Ovary (tissue), 9 donors: ENCODE results near the gene KIAA1671. TPM values are rescaled to one million over a fixed set of nuclear protein-coding genes. Genes with fewer than 3 reads are reported as not detected.

Experiments
- DNase-seq, 5 donors: peaks; one replicate each; pipeline ENCODE4 v3.0.0-alpha.2; 2019 to 2020
- H3K27ac ChIP-seq, 2 donors: fragments of 200-600 bp; one replicate each; pipeline versions ENCODE4 v1.5.1 to v1.8.0; 2019 to 2022
- H3K27me3 ChIP-seq: fragments of 200-600 bp; one replicate; pipeline ENCODE4 v1.8.0; 2022
- H3K36me3 ChIP-seq: fragments of 200-600 bp; sonication (generic); one replicate; pipeline ENCODE4 v1.5.1; 2019
- H3K4me1 ChIP-seq: one replicate; pipeline ENCODE4 v1.8.1; 2013; ENCODE audit warnings: mild to moderate bottlenecking, moderate library complexity; ENCODE audit not compliant: insufficient read depth
- H3K4me3 ChIP-seq: fragments of 200-600 bp; sonication (generic); one replicate; pipeline ENCODE4 v1.5.1; 2017
- H3K9me3 ChIP-seq, 2 donors: fragments of 200-600 bp in 1 of 2; sonication (generic) in 1 of 2; one replicate each; pipeline versions ENCODE4 v1.5.1 to v1.8.1; 2013 to 2019; ENCODE audit warnings: mild to moderate bottlenecking in 1 of 2, moderate library complexity in 1 of 2
- CTCF ChIP-seq, 3 donors: fragments of 450-650 bp in 2 of 3; fragments of 200-600 bp in 1 of 3; IDR thresholded peaks; one replicate each; pipeline versions ENCODE4 v1.5.1 to v1.8.0; 2016 to 2022; ENCODE audit warnings: antibody characterized with exemption in 3 of 3, mild to moderate bottlenecking in 1 of 3
- EP300 ChIP-seq: sonication (generic); formaldehyde crosslinking; IDR thresholded peaks from one replicate; pipeline ENCODE4 v1.6.1; 2017; ENCODE audit warnings: antibody characterized with exemption
- POLR2A ChIP-seq: fragments of 450-650 bp; IDR thresholded peaks from one replicate; pipeline ENCODE4 v1.6.1; 2017; ENCODE audit warnings: antibody characterized with exemption, mild to moderate bottlenecking, moderate library complexity
- WGBS, 3 donors: extraction: QIAGEN DNeasy Blood & Tissue Kit in 1 of 3; methylation state at CpG; one replicate each; pipeline versions ENCODE4 v1.1.5 to v1.1.7; 2013 to 2017; 5-methylcytosine and 5-hydroxymethylcytosine counted together
- intact Hi-C, 4 donors: fragments of 100-400 bp; cut with DNase I; formaldehyde crosslinking; loops; one replicate each; pipeline versions ENCODE4 v1.11.0 to v1.15.1; 2022 to 2023
- polyA plus RNA-seq, 2 donors: library from polyadenylated mRNA; stranded (reverse); fragments of 200-250 nt in 1 of 2; fragments of 350-450 nt in 1 of 2; fragmentation: Illumina TruSeq in 1 of 2; extraction: RNeasy Lipid Tissue Mini Kit (QIAGEN cat#74804) in 1 of 2; gene quantifications; one replicate each; pipeline ENCODE4 v1.2.3, GENCODE V29; 2013 to 2014
- total RNA-seq, 7 donors: library from RNA; depleted of rRNA in 2 of 7; stranded (reverse); fragments of >200 nt in 2 of 7; fragmentation: NEBNext Ultra II Directional in 3 of 7; extraction: Animal tissue kit (Norgen Biotek cat#: 25700) in 3 of 7; gene quantifications; one replicate each; pipeline versions ENCODE4 v1.1.0 to v1.2.4, GENCODE V29; 2016 to 2023
- donor health status: DM: no; HTN: no; CAD: no; lungs with moderate emphysema.
- donor health status: DM: no; HTN: no; CAD: no.
- donor health status: Bipolar disorder and iron deficiency.
- donor health status: DM: yes; HTN: yes; CAD: no.
- donor health status: DM: no; HTN: no; CAD: no.
- donor health status: DM: yes; HTN: yes; CAD: no.

Gene KIAA1671
- total and polyA plus RNA-seq, 9 donors = 9.8 to 27.9 (median 24.5) TPM

- Histone ChIP-seq H3K27ac (no peak overlapping the region), H3K36me3 (no peaks in the 10 kb centered on the region), H3K4me1 (no peaks in the 10 kb centered on the region), H3K4me3 (no peak overlapping the region), H3K27me3 (no peaks in the 10 kb centered on the region), H3K9me3 (no peaks in the 10 kb centered on the region)
- WGBS, 3 donors = 55 to 71% (median 65%) methylated on average over 16 of the region's 16 CpGs
- TF ChIP-seq CTCF (IDR thresholded peaks at IDR 0.05) (no peak), EP300 (no peak), POLR2A (no peak)
- no peak for DNase-seq
- intact Hi-C loops = no loop called here
Observed at GRCh38 chr22:25062386-25063085, 110.0 kb downstream of the KIAA1671 start.

- Histone ChIP-seq H3K4me1 (peaks cover 7% of the 10 kb centered on the region), H3K4me3 (no peak overlapping the region), H3K27me3 (no peaks in the 10 kb centered on the region), H3K27ac (no peak overlapping the region), H3K36me3 (no peaks in the 10 kb centered on the region), H3K9me3 (no peaks in the 10 kb centered on the region)
- TF ChIP-seq POLR2A (no peak), EP300 (no peak), CTCF (IDR thresholded peaks at IDR 0.05) (no peak)
- no peak for DNase-seq
- 80 to 90% (median 86%) methylated on average over 16 of the region's 16 CpGs for WGBS, 3 donors
- intact Hi-C loops = no loop called here
Observed at GRCh38 chr22:25064894-25065560, 112.5 kb downstream of the KIAA1671 start.

GRCh38 chr22:25066861-25067435, 114.4 kb downstream of the KIAA1671 start:
- DNase-seq = no peak
- intact Hi-C loops = no loop called here
- WGBS, 3 donors = 92% methylated on average over 15 of the region's 15 CpGs
- TF ChIP-seq POLR2A = no peak
- TF ChIP-seq EP300 = no peak
- no peak for TF ChIP-seq CTCF (IDR thresholded peaks at IDR 0.05)
- H3K9me3 ChIP-seq = no peaks in the 10 kb centered on the region
- peaks cover 13% of the 10 kb centered on the region for H3K4me1 ChIP-seq
- H3K27me3 ChIP-seq = no peaks in the 10 kb centered on the region
- no peaks in the 10 kb centered on the region for H3K36me3 ChIP-seq
- H3K4me3 ChIP-seq = no peak overlapping the region
- no peak overlapping the region for H3K27ac ChIP-seq

- H3K9me3 ChIP-seq = no peaks in the 10 kb centered on the region
- H3K4me3 ChIP-seq = no peak overlapping the region
- H3K27me3 ChIP-seq = no peaks in the 10 kb centered on the region
- no peak for DNase-seq
- intact Hi-C loops = no loop called here
- H3K36me3 ChIP-seq = no peaks in the 10 kb centered on the region
- peaks cover 13% of the 10 kb centered on the region for H3K4me1 ChIP-seq
- no peak overlapping the region for H3K27ac ChIP-seq
- TF ChIP-seq EP300 (no peak), CTCF (IDR thresholded peaks at IDR 0.05) (no peak), POLR2A (no peak)
- 84 to 93% (median 90%) methylated on average over 18 of the region's 18 CpGs for WGBS, 3 donors
Observed at GRCh38 chr22:25067851-25068421, 115.4 kb downstream of the KIAA1671 start.
